Hepatocyte (in vitro differentiated cells): Measurements from ENCODE around the gene SPANXC. TPM values are rescaled to one million over a fixed set of nuclear protein-coding genes. Genes with fewer than 3 reads are reported as not detected.
"Not testable (repeated sequence)": the region's sequence is repeated elsewhere in the genome, so short reads cannot be mapped to it uniquely, and the experiment has no call there.

ENCODE experiments used
- DNase-seq: peaks from one replicate; pipeline ENCODE4 v3.0.0-alpha.2; 2016; ENCODE audit warnings: low spot score
- H2AFZ ChIP-seq: fragments of 200-600 bp; sonication (generic); 2 replicates; pipeline ENCODE4 v1.6.0; 2016; ENCODE audit warnings: antibody characterized with exemption, mild to moderate bottlenecking
- H3K27ac ChIP-seq: fragments of 200-600 bp; sonication (generic); 2 replicates; pipeline ENCODE4 v1.5.1; 2016; ENCODE audit warnings: mild to moderate bottlenecking
- H3K27me3 ChIP-seq: fragments of 200-600 bp; sonication (generic); 2 replicates; pipeline ENCODE4 v1.6.1; 2016
- H3K36me3 ChIP-seq: fragments of 200-600 bp; sonication (generic); replicated peaks from 2 replicates; pipeline ENCODE4 v1.5.1; 2016; ENCODE audit warnings: low read depth; ENCODE audit not compliant: insufficient read depth
- H3K4me1 ChIP-seq: fragments of 200-600 bp; sonication (generic); 2 replicates; pipeline ENCODE4 v1.5.1; 2016; ENCODE audit warnings: mild to moderate bottlenecking, moderate library complexity; ENCODE audit not compliant: insufficient read depth
- H3K4me2 ChIP-seq: fragments of 200-600 bp; sonication (generic); 2 replicates; pipeline ENCODE4 v1.6.0; 2016
- H3K4me3 ChIP-seq: fragments of 200-600 bp; sonication (generic); 2 replicates; pipeline ENCODE4 v1.5.1; 2016; ENCODE audit warnings: mild to moderate bottlenecking
- H3K79me2 ChIP-seq: fragments of 200-600 bp; sonication (generic); 2 replicates; pipeline ENCODE4 v1.6.0; 2017; ENCODE audit warnings: mild to moderate bottlenecking
- H3K9me2 ChIP-seq: fragments of 200-600 bp; sonication (generic); replicated peaks from 2 replicates; pipeline ENCODE4 v1.6.0; 2017; ENCODE audit warnings: mild to moderate bottlenecking; ENCODE audit not compliant: insufficient read depth
- H3K9me3 ChIP-seq: fragments of 200-600 bp; sonication (generic); 2 replicates; pipeline ENCODE4 v1.5.1; 2016; ENCODE audit warnings: low read depth, mild to moderate bottlenecking
- H4K20me1 ChIP-seq: fragments of 200-600 bp; sonication (generic); 2 replicates; pipeline ENCODE4 v1.6.0; 2016; ENCODE audit warnings: mild to moderate bottlenecking; ENCODE audit not compliant: insufficient read depth, poor library complexity, severe bottlenecking
- CTCF ChIP-seq: fragments of 200-600 bp; sonication (generic); IDR thresholded peaks from 2 replicates; pipeline ENCODE4 v1.5.1; 2016; ENCODE audit warnings: antibody characterized with exemption, mild to moderate bottlenecking; ENCODE audit not compliant: poor library complexity
- EZH2 ChIP-seq: fragments of 200-600 bp; sonication (generic); IDR thresholded peaks from 2 replicates; pipeline ENCODE4 v1.6.1; 2016; ENCODE audit warnings: antibody characterized with exemption, mild to moderate bottlenecking, borderline replicate concordance
- EZH2phosphoT487 ChIP-seq: fragments of 200-600 bp; sonication (generic); IDR thresholded peaks from one replicate; pipeline ENCODE4 v1.6.1; 2018; ENCODE audit warnings: antibody characterized with exemption, mild to moderate bottlenecking, low read depth, moderate library complexity; ENCODE audit not compliant: unreplicated experiment, severe bottlenecking
- WGBS: methylation state at CpG from one replicate; pipeline ENCODE4 v1.1.6; 2016; ENCODE audit warnings: low lambda C conversion rate; ENCODE audit errors: missing lambda C conversion rate; 5-methylcytosine and 5-hydroxymethylcytosine counted together
- polyA plus RNA-seq: library from polyadenylated mRNA; unstranded; fragments of >200 nt; fragmentation: Nextera tagmentation; extraction: Ambion mirVana; gene quantifications from 2 replicates; pipeline ENCODE4 v1.2.1, GENCODE V29; 2016
- total RNA-seq: library from RNA; depleted of rRNA; stranded (reverse); fragments of >200 nt; gene quantifications from 2 replicates; pipeline ENCODE4 v1.2.3, GENCODE V29; 2014

The SPANXC gene
- total RNA-seq (not detected in 2 replicates), polyA plus RNA-seq (not detected in 2 replicates)

DNA sequence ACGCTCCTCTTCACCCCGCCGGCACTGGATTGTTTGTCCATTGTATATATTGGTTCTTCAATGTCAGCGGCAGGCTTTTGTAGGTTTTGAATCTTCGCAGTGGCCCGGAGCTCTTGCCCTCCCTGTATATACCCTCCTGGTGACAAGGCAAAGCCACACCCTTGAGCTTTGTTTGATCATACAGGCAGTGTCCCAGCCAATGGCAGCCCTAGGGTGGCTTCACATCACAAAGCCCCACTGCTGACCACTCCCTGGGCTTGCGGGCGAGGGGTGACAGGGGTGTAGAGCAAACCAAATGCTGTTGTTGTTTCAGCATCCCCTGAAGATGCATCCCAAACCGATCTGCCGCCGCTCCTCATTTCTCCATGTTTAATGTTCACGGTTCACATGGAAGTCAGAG is at the start of gene SPANXC:
TSS of gene SPANXC (minus strand) at position 101 of the 400 bp plus-strand sequence. CDS start at position 41, 60 bp downstream.
- not testable (repeated sequence) for H2AFZ ChIP-seq, DNase-seq
- WGBS = 85% methylated on average over 3 of the region's 12 CpGs

DNA sequence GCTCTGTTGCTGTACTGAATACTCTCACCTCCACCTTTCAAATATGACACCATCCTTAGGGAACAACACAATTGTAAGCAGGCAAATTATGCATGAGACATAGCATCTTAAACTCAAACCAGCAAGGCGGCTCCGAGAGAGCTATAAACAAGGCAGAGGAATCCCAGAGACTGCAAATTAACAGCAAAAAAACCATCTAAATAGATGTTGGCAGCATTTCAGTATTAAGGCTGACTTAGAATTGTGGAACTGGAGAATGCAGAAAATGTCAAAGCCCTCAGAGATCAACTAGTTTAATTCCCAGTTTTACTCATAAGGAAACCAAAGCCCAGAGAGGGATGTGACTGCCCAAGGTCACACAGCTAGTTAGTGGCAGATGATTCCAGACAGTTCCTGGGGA is 37.2 kb upstream of the SPANXC start:
- Histone ChIP-seq H3K36me3 (no peaks in the 10 kb centered on the region), H3K9me3 (no peaks in the 10 kb centered on the region), H3K27ac (no peak overlapping the region), H3K79me2 (no peaks in the 10 kb centered on the region), H4K20me1 (no peaks in the 10 kb centered on the region), H3K9me2 (no peaks in the 10 kb centered on the region), H3K4me1 (no peaks in the 10 kb centered on the region), H2AFZ (no peak overlapping the region), H3K27me3 (no peaks in the 10 kb centered on the region), H3K4me3 (no peak overlapping the region), H3K4me2 (no peak overlapping the region)
- TF ChIP-seq EZH2 (no peak), CTCF (no peak), EZH2phosphoT487 (no peak)
- WGBS = 73% methylated on average over 2 of the region's 2 CpGs
- no peak for DNase-seq

More for the DNA sequence above, at the start of gene SPANXC:
- H3K79me2 ChIP-seq, H3K4me3 ChIP-seq, H4K20me1 ChIP-seq, H3K36me3 ChIP-seq, H3K27me3 ChIP-seq, H3K9me2 ChIP-seq, H3K4me2 ChIP-seq, H3K9me3 ChIP-seq, H3K4me1 ChIP-seq, H3K27ac ChIP-seq: not testable (repeated sequence)

GRCh38 chrX:141278306-141278705 is 36.0 kb upstream of the SPANXC start:
- H3K36me3 ChIP-seq = no peaks in the 10 kb centered on the region
- DNase-seq = peak; percentile 28

DNA sequence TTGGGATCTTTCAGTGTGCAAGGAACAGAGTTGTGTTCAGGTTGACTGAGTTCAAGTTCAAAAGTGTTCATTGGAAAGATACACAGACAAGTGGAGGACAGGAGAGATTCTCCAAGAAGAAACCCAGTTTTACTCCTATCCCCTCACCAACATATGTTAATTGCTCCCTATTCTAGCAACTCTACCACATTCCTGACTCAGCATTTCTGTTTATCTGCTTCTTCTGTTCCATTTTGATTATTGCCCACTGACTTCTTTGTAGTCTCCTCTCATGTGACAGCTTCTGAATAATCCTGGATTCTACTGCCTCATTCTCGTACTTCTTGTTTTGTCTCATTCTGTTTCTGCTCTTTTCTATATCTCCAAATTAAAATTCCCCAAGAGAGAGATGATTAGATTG is 15.8 kb upstream of the SPANXC start:
- H3K27ac ChIP-seq = no peak overlapping the region
- no peaks in the 10 kb centered on the region for H3K9me3 ChIP-seq
- H3K4me1 ChIP-seq = no peaks in the 10 kb centered on the region
- H3K4me3 ChIP-seq = no peak overlapping the region
- 60% methylated on average over 1 of the region's 1 CpG for WGBS
- DNase-seq = no peak
- no peaks in the 10 kb centered on the region for H3K27me3 ChIP-seq
- no peaks in the 10 kb centered on the region for H4K20me1 ChIP-seq
- no peaks in the 10 kb centered on the region for H3K36me3 ChIP-seq
- no peaks in the 10 kb centered on the region for H3K79me2 ChIP-seq
- TF ChIP-seq EZH2phosphoT487 = no peak
- no peak for TF ChIP-seq CTCF
- TF ChIP-seq EZH2 = no peak
- H2AFZ ChIP-seq = no peak overlapping the region
- H3K9me2 ChIP-seq = no peaks in the 10 kb centered on the region
- H3K4me2 ChIP-seq = no peak overlapping the region

More at GRCh38 chrX:141278306-141278705, 36.0 kb upstream of the SPANXC start:
- no peaks in the 10 kb centered on the region for H3K9me3 ChIP-seq
- H3K27me3 ChIP-seq = no peaks in the 10 kb centered on the region
- no peaks in the 10 kb centered on the region for H3K79me2 ChIP-seq
- H3K4me1 ChIP-seq = no peaks in the 10 kb centered on the region
- H3K9me2 ChIP-seq = no peaks in the 10 kb centered on the region
- H3K4me2 ChIP-seq = no peak overlapping the region
- WGBS = 60% methylated on average over 3 of the region's 3 CpGs
- H3K27ac ChIP-seq = no peak overlapping the region
- no peaks in the 10 kb centered on the region for H4K20me1 ChIP-seq
- TF ChIP-seq CTCF (peak; percentile 52), EZH2 (no peak)
- no peak overlapping the region for H3K4me3 ChIP-seq
- H2AFZ ChIP-seq = no peak overlapping the region
